ENCODE data around the gene ITSN2.

ITSN2 gene

GRCh38 chr2:24253303-24253919, 106.9 kb downstream of the ITSN2 start:
- TF ChIP-seq CTCF (IDR thresholded peaks at IDR 0.05; ENCODE audit: borderline replicate concordance, control extremely low read depth, extremely low read depth, insufficient read depth, missing control alignments), result no peak
- no peak for DNase-seq (ENCODE audit: low spot score)
- in situ Hi-C loops (cut with MboI; ENCODE audit: low sequenced_read_pairs, unreplicated experiment), result no loop called here

GRCh38 chr2:24247592-24247991, 112.7 kb downstream of the ITSN2 start:
- in situ Hi-C loops (cut with MboI; ENCODE audit: low sequenced_read_pairs, unreplicated experiment), result no loop called here

GRCh38 chr2:24247164-24247563, 113.2 kb downstream of the ITSN2 start:
- in situ Hi-C loops (cut with MboI; ENCODE audit: low sequenced_read_pairs, unreplicated experiment), result no loop called here
- no peak for DNase-seq (ENCODE audit: low spot score)
- no peak for TF ChIP-seq CTCF (IDR thresholded peaks at IDR 0.05; ENCODE audit: borderline replicate concordance, control extremely low read depth, extremely low read depth, insufficient read depth, missing control alignments)

More at GRCh38 chr2:24247592-24247991, 112.7 kb downstream of the ITSN2 start:
- no peak for DNase-seq (ENCODE audit: low spot score)
- no peak for TF ChIP-seq CTCF (IDR thresholded peaks at IDR 0.05; ENCODE audit: borderline replicate concordance, control extremely low read depth, extremely low read depth, insufficient read depth, missing control alignments)

- no peak for DNase-seq (ENCODE audit: low spot score)
- no peak for TF ChIP-seq CTCF (IDR thresholded peaks at IDR 0.05; ENCODE audit: borderline replicate concordance, control extremely low read depth, extremely low read depth, insufficient read depth, missing control alignments)
- in situ Hi-C loops (cut with MboI; ENCODE audit: low sequenced_read_pairs, unreplicated experiment), result no loop called here
Observed at GRCh38 chr2:24245986-24246776, 114.2 kb downstream of the ITSN2 start.

GRCh38 chr2:24241528-24241927, 118.8 kb downstream of the ITSN2 start:
- in situ Hi-C loops (cut with MboI; ENCODE audit: low sequenced_read_pairs, unreplicated experiment), result no loop called here
- TF ChIP-seq CTCF (IDR thresholded peaks at IDR 0.05; ENCODE audit: borderline replicate concordance, control extremely low read depth, extremely low read depth, insufficient read depth, missing control alignments), result no peak
- DNase-seq (ENCODE audit: low spot score), result no peak

GRCh38 chr2:24239553-24239952, 120.8 kb downstream of the ITSN2 start:
- TF ChIP-seq CTCF (IDR thresholded peaks at IDR 0.05; ENCODE audit: borderline replicate concordance, control extremely low read depth, extremely low read depth, insufficient read depth, missing control alignments), result no peak
- DNase-seq (ENCODE audit: low spot score), result no peak
- in situ Hi-C loops (cut with MboI; ENCODE audit: low sequenced_read_pairs, unreplicated experiment), result loop anchor here (10.0 kb wide), 1 partner anchor 145 kb away; no protein-coding TSS in a partner anchor
